PC-9 (cell line): ENCODE data around the gene MARCHF6.

Source experiments
- CTCF ChIP-seq: fragments of 200-600 bp; sonication (generic); conservative IDR thresholded peaks from 2 replicates; pipeline ENCODE4 v1.6.1; 2017; ENCODE audit warnings: mixed run types, antibody characterized with exemption, mild to moderate bottlenecking, moderate library complexity
- EZH2 ChIP-seq: fragments of 200-600 bp; sonication (generic); IDR thresholded peaks from 2 replicates; pipeline ENCODE4 v1.8.0; 2017; ENCODE audit warnings: antibody characterized with exemption, low read depth

GRCh38 chr5:10351199-10351905 lies 2.1 kb upstream of the MARCHF6 start:
- TF ChIP-seq CTCF (no peak), EZH2 (no peak)
